NCI-H2227 (cell line): ENCODE data around the gene INPP5K.
A peak's percentile ranks its signal among the peaks of the same experiment; 100 is the strongest.
"Not testable (repeated sequence)": the region's sequence is repeated elsewhere in the genome, so short reads cannot be mapped to it uniquely, and the experiment has no call there.

Source experiments
- DNase-seq: peaks from one replicate; lab custom pipeline; 2025; ENCODE audit not compliant: unreplicated experiment; lab: John Stamatoyannopoulos, UW

Gene INPP5K

DNA sequence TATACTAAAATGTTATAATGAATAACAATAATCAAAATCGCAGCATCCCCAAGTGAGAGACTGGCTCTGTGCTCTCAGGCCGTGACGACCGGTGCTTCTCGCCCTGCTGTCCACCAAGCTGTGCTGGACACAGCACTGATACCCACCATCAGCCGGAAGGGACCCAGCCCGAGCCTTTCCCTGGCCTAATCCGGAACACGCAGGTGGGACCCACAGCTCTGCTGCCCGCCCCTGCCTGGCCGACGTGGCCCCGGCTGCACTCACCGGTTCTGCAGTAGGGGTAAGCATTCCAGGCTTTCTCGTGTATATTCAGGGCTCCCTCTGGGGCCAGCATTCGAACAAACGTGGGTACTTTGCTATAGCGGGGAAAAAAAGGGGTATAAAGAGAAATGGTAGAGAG, 31.6 kb upstream of the INPP5K start:
- DNase-seq, result no peak

DNA sequence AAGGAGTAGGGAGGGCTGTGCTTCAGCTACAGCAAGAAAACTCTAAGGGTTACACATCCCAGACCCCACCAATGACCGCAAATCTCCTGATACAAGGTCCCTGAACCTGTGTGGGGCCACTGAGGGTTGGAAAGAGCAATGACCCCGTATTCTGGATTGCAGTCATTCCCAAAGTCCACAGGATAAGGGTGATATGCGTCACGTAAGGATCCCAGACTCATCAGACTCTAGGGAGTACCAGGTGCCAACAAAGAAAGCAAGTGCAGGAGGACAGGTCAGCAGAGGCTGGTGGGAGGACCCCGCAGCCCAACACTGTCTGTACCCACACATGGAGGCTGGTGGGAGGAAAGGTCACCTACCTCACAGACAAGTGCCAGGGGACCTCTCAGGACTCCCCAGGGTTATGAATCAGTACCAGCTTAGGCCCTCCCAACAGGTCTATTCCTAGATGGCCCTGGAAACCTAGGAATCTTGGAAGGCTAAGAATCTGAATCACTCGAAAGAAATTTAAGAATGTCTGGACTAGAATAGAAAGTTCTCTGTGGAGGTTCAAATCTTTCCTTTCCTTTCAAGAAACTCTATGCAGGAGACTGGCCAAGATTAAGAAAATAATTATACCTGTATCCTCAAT, 30.0 kb upstream of the INPP5K start:
- DNase-seq, result no peak

GRCh38 chr17:1545618-1546017, 29.2 kb upstream of the INPP5K start:
- DNase-seq, result no peak

DNA sequence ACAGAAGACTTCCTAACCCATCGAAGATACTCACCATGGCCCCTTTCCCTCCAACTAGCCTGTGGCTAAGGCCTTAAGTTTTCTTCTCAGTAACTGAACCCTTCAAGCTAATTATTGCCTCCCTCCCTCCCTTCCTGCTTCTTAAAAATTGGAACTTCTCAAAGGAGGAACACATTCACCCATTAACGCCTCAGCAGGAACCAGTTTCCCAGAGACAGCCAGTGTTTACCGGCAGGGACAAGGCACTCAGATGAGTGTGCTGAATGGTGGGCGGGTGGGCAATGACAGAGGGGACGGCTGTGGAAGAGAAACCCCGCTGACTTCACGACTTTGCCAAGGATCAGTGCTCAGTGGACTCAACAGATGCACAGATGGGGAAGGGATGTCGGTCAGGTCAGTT, 25.9 kb upstream of the INPP5K start:
- peak; percentile 61 for DNase-seq

- DNase-seq, result no peak
Observed at GRCh38 chr17:1541367-1541904, 25.0 kb upstream of the INPP5K start.

GRCh38 chr17:1539811-1540210, 23.4 kb upstream of the INPP5K start:
- DNase-seq, result no peak

DNA sequence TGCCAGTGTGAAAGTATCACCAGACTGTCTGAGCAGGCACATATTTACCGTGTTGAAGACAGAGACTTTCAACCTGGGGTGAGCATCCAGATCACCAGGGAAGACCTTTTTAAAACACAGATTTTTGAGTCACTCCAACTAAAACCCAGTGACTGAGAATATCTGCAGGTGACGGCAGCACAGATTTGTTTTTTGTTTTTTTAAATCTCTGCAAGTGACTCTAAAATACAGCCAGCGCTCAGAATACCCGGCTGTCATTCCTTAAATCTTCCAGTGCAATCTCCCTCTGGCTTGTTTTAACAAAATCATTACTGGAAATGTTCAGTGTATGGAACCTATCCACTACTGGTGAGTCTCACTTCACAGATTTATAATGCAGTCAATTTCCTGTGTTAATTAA, 19.3 kb upstream of the INPP5K start:
- DNase-seq, result no peak

- DNase-seq, result no peak
Observed at GRCh38 chr17:1533661-1534325, 17.4 kb upstream of the INPP5K start.

DNA sequence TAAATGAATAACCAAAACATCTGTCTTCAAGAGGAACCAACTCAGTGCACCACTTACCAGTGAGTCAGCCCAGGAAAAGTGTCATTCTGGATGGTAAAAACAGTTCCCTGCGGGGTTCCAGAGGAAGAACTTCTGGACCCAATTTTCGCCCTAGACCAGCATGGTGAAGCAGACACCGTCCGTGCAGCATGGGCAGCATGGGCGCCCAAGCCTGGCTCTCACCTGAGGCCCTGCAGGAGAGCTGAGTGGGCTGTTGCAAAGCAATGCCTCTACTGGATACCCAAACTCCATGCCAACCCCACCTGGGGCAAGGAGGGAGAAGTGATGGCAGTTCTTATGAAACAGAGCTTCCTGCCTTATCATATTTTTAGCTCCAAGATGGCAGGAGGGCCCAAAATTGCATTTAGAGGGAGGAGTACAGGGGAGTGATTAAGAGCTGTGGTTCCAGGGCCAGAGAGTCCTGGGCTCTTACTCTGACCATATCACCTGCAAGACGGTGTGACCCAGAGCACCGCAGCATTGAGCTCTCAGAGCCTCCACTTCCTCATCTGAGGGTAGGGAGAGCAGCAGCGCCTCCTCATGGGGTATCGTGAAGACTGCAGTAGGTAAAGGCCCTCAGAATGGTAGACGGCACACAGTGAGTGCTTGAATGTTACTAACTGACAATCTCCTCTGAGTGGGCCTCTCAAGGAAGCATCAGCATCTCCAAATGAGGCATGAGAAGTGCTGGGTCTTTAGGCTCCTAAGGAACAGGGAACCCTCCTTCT, 16.6 kb upstream of the INPP5K start:
- DNase-seq, result no peak

DNA sequence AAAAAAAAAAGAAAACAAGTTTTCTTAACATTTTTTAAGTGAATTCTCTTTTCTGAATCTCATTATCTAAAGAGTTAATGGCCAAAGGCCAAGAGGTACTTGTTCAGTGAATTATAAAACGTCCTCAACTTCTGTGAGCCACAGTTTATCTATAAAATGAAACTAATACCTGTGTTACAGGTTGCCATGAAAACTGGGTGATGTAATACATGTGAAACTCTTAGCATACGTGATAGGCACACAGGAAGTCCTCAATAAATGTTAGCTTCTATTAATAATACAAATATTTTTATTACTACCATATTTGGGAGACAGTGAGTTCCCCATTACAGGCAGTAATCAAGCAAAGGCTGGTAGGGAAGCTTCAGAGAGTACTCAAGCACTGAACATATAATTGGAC, 13.5 kb upstream of the INPP5K start:
- no peak for DNase-seq

GRCh38 chr17:1526876-1527275, 10.5 kb upstream of the INPP5K start:
- not testable (repeated sequence) for DNase-seq

GRCh38 chr17:1522626-1523025, 6.2 kb upstream of the INPP5K start:
- DNase-seq, result no peak

DNA sequence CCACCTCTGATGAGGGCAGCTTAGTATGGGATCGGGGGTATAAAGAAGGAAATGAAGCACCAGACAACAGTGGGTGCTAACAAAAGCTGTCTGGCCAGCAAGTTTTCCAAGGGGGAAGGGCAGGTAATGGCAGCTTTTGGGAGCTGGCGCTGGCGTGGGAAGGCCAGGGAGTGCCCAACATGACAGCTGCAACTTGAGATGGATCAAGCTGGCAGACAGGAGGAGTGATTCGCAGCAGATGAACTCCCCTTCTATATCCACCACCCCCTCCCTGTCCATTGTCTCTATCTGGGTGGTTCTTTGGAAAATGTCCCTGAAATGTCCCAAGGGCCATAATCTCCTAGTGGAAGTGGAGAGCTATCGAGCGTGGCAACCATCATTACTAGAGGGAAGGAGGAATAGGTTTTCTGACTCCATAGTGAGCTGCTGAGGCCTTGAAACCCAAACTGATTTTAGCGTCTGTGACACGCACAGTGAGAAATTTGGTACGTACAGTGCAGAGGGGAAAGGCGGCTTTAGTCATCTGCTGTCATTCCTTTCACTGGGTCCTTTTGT, 4.8 kb upstream of the INPP5K start:
- no peak for DNase-seq

DNA sequence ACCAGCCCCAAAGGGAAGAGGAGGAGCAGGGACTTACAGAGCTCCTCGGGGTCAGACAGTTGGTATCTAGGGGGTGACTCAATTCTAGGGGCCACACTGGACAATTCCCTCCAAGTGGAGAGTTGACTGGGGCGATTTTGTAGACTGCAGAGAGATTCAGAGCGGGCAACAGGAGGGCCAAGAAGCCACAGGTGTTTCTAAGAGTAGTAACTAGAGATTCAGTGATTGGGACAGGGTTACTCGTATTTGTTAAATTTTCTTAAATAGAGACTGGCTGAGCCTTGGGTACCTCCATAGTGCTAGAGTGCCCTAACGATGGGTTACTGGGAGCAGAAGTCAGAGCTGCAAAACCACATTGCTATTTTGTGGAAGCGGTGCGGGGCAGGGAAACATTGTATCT, 3.3 kb upstream of the INPP5K start:
- no peak for DNase-seq

- DNase-seq, result no peak
Observed at GRCh38 chr17:1518410-1518809, 2.0 kb upstream of the INPP5K start.

GRCh38 chr17:1515640-1516387, 598 bp downstream of the INPP5K start:
- DNase-seq, result peak; percentile 59

GRCh38 chr17:1512351-1512750, 4.1 kb downstream of the INPP5K start:
- no peak for DNase-seq

DNA sequence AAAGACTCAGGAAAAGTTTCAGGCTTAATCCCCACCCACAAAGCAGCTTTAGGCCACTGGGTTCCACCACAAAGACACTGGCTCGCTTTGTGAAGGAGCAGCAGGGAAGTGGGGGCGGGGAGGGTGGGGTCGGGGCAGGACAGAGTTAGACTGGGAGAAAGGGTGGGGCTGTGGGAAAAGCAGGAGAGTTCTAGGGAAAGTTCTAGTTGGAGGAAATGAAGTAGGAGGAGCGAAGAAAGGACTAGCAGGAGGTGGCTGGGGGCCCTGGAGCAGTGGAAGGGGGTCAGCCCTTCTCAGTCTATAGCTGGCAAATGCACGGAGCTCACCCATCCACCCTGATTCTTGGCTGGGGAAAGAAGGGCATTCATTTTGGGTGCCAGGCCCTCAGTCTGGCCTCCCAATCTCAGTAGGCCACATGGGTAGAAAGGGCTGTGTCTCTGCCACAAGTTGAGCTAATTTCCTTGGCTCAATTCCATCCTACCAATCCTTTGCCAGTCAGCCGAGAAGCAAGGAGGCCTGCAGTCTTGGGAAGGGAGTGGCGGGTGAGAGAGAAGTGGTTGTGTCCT, 4.6 kb downstream of the INPP5K start:
- DNase-seq, result no peak

GRCh38 chr17:1511290-1511689, 5.1 kb downstream of the INPP5K start:
- DNase-seq, result no peak

DNA sequence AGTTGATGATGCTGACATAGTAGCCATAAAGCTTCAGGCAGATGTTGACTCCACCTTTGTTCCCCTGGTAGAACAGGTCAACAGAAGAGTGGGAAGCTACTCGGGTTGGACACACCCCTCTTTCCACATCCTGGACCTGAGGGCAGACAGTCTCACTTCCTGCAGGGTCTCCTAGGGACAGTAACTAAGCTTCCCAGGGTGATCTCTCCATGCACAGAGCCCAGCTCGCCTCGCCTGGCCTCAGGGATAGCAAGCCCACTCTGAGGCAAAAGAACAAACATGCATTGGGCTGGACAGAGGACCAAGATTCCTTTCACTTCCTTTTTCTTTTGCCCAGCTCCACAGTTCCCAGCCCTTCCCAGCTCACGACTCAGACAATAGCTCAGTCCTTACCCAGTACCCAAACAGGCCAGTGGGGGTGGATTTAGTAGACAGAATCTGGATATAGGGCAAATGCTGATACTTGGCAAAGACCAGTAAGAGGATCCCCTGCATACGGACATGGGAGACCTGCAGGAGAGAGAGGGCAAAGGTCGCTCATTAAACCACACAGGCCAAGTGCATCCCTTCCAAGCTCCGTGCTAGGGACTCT, 7.0 kb downstream of the INPP5K start:
- DNase-seq, result no peak
